ENCODE results near the gene CCNC. TPM values are rescaled to one million over a fixed set of nuclear protein-coding genes. Genes with fewer than 3 reads are reported as not detected.
A peak's percentile ranks its signal among the peaks of the same experiment; 100 is the strongest.

CCNC gene, protein sequence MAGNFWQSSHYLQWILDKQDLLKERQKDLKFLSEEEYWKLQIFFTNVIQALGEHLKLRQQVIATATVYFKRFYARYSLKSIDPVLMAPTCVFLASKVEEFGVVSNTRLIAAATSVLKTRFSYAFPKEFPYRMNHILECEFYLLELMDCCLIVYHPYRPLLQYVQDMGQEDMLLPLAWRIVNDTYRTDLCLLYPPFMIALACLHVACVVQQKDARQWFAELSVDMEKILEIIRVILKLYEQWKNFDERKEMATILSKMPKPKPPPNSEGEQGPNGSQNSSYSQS
- 111 TPM for total RNA-seq

DNA sequence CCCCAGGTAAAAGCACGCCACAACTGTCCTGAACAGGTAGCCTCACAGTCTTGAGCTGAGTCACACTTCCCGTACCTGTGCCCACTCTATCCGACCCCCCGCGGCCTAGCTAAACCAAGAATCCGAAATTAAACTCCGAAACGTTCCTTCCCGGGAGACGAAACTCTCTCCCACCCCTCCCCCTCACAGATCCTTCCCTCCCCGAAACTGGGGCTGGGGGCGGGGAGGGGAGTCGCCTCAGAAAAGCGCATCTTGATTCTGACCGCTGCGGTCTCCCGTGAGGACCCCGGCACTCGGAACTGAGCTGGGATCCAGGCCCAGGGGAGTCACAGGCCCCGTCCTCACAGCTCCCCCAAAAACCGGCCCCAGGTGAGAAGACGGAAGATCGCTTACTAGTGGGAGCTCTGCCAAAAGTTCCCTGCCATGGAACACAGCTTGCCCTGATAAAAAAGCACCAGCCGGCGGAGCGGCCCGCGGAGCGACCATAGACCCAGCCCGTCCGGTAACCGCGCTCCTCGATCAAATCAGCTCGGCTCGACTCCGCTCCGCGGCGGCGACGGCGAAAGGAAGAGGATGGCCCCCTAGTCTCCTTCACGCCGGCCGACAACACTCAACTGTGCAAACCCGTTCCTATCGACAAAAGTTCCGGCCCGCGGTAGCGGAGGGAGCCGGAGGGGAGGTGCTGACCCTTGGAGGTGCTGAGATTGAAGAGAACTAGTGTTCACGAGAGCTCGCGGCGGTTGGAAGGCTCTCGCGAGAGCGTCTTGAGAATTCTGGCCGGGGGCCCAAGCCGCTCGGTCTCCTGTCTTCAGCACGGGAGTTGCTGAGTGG is at the start of gene CCNC:
TSS of gene CCNC (minus strand) at position 558 of the 831 bp plus-strand sequence. CDS start at position 425, 133 bp downstream.
- DNase-seq, result peak; percentile 90

DNA sequence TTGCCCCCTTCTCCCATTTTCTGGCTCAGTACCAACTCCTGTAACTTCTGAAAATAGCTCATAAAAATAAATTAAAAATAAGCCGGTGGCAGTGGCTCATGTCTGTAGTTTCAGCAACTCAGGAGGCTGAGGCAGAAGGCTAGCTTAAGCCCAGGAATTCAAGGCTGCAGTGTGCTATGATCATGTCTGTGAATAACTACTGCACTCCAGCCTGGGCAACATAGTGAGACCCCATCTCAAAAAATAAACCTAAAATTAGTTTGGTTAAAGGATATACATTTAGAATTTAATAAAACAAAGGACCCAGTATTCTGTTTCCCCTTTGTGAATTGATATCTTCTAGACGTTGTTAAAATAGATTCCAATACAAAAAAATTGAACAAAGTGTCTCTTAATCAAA is 48.7 kb upstream of the CCNC start:
- no peak for DNase-seq

DNA sequence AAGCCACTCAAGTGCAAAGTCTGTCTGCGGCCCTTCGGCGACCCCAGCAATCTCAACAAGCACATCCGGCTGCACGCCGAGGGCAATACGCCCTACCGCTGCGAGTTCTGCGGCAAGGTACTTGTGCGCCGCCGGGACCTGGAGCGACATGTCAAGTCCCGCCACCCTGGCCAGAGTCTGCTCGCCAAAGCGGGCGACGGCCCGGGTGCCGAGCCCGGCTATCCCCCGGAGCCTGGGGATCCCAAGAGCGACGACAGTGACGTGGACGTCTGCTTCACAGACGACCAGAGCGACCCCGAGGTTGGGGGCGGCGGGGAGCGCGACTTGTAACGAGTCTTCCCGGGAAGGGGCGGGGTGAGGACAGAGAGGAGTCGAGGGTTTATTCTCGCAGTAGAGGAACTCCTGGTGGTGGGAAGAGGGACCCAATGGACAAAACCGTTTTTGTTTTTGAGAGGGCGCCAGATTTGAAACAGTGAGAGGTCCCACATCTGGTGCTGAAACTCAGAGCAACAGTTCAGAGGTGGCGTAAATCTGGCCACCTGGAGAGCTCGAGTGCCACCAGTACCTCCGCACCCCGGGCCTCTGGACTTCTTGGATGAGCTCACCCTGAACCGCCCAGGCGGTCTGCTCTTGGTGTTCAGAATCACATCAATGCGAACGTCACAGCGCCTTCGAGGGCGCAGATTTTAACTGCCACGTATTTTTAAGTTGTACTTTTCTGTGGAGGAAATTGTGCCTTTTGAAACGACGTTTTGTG is 46.1 kb upstream of the CCNC start:
- no peak for DNase-seq

DNA sequence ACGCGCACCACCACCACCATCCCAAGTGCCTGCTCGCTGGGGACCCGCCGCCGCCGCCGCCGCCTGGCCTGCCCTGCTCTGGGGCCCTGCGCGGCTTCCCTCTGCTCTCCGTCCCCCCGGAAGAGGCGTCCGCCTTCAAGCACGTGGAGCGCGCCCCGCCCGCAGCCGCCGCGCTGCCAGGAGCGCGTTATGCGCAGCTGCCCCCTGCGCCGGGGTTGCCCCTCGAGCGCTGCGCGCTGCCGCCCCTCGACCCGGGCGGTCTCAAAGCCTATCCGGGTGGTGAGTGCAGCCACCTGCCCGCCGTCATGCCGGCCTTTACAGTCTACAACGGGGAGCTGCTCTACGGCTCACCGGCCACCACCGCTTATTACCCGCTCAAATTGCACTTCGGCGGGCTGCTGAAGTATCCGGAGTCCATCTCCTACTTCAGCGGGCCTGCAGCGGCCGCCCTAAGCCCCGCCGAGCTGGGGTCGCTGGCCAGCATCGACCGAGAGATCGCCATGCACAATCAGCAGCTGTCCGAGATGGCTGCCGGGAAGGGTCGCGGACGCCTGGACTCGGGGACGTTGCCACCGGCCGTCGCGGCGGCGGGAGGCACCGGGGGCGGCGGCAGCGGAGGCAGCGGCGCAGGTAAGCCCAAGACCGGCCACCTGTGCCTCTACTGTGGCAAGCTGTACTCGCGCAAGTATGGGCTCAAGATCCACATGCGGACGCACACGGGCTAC is 45.4 kb upstream of the CCNC start:
- no peak for DNase-seq

DNA sequence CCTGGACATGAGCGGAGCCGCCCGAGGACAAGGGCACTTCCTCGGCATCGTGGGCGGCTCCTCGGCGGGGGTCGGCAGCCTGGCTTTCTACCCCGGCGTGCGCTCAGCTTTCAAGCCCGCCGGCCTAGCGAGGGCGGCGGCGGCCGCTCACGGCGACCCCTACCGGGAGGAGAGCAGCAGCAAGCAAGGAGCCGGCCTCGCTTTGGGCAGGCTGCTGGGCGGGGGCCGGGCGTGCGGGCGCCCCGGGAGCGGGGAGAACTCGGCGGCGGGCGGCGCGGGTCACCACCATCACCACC is 44.9 kb upstream of the CCNC start:
- no peak for DNase-seq

DNA sequence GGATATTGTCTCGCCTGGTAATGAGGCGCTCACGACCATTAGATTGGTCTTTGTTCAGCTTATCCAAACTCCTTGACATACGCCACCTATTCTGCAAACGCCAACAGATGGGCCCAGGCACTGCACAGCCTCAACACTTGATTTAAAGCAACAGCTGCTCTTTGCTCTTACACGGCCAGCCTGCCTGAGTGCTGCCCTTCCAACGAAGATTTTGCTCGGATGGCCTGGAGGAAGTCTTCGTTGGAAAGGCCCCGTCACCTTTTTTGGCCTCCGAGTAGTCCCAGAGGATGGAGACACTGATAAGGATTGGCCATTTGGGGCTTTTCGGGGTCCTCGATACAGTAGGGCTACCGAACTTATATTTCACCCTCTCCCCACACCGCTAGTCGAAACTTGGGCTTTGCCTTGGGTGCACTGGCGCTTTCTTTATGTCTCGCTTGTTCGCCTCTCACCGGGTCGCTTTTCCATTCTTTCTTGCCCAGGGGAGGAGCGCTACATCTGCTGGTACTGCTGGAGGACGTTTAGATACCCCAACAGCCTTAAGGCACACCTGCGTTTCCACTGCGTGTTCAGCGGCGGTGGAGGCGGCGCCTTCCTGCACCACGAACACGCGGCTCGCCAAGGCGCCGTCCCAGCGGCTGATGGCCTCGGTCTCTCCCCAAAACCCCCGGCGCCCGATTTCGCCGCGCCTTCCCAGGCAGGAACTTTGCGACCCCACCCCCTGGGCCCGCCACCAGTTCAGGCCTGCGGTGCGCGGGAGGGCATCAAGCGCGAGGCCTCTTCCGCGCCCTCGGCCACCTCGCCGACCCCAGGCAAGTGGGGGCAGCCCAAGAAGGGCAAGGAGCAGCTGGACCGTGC is 44.3 kb upstream of the CCNC start:
- DNase-seq, result no peak

DNA sequence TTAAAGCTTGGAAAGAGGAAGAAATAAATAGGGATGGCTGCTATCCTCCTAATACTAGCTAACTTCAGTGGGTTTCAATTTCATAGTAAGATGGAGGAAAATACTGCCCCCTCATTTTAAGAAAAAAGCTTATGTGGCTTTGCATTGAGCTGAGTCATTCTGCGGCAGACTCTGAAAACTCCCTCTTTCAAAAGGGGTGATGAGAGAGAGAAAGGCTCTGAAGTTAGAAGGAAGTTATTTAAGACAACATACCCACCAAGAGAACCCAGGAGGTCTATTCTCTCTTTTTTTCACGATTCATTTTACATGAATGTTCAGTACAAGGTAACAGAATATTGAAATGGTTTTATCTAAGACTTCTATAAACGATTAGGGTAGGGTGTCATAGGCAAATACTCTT is 42.7 kb upstream of the CCNC start:
- no peak for DNase-seq

DNA sequence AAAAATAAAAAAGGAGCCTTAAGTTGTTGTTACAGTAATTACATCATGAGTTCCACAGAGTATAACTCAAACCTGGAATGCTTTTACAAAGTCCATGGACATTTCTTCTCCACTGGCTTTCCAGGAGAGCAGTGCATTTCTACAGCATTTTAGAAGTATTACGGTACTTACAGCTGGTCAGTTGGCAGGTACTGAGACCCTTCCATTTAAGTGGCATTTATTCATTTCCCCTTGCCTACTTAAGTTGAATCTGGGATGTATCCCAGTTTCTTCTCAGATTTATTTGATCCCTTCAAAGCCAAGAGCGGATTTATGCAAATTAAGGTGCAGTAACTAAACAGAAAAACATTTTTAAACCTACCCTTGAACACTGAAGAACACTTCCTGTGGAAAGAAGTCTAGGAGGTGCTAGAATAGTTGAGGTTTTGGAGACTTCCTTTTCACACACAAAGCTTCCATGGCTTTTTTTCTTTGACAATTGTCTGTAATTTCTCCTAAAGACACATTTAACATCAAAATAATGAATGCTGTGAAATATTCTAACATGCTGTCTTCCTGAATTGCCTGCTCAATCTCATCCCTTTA is 41.5 kb upstream of the CCNC start:
- DNase-seq, result no peak

DNA sequence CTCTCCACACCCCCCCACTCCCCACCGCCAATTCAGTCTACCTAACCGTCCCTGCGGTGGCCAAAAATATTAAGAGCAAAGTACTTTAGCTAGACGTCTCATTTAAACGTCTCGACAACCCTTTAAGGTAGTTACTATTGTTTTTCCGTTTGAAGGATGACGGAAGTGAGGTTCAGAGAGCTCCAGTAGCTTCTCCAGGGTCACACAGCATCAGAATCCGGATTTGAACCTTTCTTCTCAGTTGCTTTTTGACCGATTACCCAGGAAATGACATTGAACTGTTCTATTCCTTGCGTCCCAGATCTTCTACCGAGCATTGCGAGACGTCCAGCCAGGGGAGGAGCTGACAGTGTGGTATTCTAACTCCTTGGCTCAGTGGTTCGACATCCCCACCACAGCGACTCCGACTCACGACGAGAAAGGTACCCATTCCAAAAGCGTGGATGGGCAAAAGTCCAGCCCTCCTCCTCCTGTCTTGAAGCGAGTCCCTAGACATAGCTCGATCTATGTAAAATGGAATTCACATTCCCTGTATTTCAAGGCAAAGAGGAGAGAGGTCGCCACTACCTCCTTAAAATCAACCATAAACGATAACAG is 40.5 kb upstream of the CCNC start:
- DNase-seq, result no peak

DNA sequence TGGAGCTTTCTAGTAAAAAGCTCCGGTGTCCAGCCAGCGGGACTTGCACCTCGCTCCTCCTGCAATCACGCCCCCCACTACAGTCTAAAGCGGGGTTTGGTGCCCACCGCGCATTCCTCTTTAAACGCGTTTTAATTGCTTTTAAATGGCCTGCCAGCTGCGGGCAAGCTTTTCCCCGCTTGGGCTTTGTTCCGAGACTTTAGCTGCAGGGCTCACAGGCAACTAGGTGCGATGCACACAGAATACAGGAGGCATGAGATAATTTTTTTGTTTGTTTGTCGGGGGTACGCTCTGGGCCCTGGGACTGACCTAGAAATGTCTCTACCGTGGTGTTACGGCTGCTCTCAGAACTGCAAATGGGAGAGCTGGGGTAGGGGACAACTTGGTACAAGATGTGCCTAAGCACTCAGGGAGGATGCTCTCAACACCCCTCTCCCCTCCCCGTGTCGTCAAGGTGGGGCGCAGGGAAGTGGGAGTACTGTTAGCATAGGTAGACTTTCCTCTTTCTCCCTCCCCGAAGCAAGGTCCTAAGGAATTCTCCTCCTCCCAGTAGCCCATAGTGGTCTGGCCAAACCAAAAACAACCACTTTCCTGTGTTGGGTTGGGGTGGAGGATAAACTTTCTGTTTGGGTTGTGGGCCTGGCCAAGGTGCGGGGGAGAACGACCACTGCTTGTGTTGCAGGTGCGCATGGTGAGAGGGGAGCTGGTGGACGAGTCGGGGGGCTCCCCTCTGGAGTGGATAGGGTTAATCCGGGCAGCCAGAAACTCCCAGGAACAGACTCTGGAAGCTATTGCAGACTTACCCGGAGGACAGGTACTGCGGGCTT is 39.8 kb upstream of the CCNC start:
- DNase-seq, result no peak

DNA sequence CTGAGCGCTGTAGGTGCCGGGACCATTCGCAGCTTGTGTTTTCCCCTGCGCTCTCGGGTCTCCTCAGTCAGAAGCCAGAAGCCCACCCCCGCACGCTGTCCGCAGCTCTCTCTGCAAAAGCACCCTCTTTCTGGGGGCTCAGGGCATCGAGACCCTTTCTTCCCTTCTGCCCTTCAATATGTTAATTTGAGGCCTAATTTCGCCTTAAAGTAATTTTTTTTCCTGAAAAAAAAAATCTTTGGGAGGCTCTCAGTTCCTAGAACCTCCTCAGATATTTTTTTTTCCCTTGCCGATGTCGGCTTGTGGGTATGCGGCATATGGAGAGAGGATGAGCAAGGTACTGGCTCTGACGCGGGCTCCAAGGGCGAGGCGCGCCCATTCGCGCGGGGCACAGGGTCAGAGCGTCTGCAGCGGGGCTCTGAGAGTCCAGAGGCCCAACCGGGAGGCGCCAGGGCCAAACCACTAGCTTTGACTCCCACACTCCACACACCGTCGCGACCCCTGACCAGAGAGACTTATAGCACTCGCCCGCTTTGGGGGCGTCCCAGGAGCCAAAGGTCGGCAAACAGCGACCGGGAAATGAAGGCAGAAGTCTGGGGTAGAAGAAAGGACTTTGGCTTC is 39.1 kb upstream of the CCNC start:
- no peak for DNase-seq

DNA sequence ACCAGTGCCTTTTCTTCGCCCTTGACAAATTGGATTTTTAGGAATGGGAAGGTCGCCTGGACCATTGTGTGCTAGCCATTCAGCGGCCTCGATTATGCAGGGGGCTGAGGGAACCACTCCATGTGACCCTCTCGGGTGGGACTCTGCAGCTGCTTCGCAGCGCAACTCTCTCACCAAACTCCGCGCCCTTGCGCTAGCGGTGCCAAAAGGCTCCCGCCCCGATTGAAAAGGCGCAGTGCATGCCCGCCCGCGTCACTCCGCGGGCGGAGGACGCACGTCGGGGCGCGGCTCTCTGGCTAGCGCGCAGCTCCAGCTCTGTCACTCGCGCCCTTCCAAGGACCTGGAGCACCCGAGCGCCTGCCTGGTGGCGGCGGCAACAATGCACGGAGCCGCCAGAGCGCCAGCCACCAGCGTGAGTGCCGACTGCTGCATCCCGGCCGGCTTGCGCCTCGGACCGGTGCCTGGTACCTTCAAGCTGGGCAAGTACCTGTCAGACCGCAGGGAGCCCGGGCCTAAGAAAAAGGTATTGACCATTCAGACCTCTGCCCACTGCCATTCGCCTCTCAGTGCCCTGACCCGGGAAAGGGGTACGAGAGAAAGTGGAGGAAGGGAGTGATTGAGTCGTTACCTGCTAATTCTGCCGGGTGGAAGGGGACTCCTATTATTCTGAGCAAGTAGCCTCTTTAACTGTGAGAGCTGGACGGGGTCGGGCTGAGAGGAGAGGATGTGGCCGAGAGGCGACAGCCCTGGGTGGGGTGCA is 38.4 kb upstream of the CCNC start, which contains the start of gene PRDM13:
TSS of gene PRDM13 (plus strand) at position 178 of the 760 bp plus-strand sequence. CDS start at position 380, 202 bp downstream.
- DNase-seq, result no peak

DNA sequence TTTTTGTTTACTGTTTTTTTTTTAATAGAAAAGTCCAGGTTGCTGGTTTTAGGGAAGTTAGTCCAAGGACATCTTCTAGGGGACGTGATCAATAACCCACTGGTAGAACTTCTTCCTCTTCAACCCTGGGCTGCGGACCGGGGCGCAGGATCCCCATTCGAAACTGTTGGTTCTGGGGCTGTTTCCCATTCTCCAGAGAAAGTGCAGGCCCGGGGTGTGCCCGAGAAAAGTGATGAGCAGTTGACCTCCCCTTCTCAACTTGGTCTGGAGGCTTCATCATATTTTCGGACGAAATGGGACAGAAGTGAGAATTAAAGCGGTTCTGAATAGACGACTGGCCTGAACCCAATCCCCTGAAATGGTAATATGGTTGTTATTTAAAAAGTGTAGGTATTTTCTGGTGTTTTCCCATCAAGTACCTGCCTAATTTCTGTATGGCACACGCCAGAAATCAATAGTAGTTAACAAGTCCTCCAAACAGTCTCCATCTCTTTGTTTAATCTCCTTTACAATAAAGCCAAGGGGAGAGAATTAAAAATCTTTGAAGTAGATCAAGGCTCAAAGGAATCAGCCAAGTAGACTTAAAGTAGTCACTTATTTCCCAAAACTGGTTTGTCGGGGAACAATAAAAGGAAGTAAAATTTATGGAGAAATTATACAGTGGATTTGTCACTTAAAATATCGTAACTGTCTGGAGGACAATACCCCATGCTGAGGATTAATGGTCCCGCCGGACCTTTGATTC is 37.6 kb upstream of the CCNC start:
- no peak for DNase-seq

DNA sequence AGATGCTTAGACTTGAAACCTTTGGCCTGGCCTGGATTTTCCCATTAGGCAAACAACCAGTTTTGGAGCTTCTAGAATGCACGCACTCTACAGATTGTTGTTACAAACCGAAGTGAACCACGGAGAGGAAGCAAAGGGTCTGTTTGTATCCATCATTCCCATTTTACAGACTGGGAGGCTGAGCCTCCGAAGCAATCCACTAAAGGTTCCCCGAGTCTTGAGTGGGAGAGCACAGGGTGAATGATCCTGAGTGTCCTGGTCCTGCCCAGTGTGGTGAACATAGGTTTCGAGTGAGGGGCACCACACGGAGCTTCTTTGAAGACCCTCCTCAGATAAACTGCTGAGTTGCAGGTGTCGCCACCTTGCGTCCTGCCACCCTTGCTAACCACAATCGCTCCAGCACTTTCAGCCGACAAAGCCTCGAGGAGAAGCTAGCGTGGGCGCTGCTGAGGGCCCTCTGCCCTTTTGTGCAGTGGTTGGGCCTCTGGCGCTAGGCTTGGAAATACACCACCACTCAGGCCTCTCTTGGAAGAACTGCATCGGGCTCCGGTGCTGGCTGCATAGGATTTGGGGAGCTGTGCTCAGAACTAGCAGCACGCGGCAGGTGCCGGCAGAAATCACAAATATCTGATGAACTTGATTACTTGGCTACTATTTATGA is 36.7 kb upstream of the CCNC start:
- no peak for DNase-seq

DNA sequence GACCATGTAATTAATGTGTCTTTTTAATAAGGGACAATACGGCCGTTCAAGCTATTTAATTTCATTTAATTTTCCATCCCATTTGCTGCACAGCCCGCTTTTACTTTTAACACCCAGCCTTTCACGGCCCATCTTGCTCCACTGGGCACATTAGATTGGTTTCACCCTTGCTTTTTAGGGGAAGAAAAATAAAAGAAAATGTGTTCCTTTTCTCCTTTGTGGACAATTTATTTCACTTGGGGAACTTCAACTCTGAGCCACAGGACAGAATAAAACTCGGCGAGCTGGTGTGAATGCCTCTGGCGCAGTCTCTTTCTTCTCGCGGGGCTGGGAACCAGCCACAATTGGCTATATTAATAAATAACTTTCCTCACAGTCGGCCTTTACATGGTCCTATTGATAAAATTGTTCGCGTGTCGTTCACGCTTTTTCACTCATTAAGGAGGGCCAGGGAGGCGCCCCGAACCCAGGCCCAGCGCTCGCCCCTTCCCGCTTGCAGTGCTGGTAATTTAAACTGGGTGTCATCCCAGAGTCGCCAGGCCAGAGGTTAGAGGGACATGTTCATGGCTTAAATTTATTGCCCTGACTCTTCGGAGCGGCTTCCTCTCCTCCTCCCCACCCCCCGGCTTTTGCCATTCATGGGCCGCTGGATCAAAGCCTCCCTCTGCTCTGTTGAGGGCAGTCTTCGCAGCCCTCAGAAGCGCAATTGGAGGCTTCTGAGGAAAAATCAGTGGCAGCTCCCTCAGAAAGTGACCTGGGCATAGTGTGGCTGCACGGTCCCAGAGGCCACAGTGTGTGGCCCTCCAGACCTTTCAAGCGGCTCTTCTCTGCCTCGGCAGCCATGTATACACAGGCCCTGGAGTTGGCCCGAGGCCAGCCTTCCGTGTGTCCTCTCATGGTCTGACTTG is 36.0 kb upstream of the CCNC start:
- DNase-seq, result no peak
